Stimulated activated naive CD4-positive, alpha-beta T cell (primary cell): ENCODE measurements around the gene C1QL3.

Source experiments
- DNase-seq, 6 experiments: peaks; one replicate each; lab custom pipeline; 2025; lab: John Stamatoyannopoulos, UW

C1QL3 gene

DNA sequence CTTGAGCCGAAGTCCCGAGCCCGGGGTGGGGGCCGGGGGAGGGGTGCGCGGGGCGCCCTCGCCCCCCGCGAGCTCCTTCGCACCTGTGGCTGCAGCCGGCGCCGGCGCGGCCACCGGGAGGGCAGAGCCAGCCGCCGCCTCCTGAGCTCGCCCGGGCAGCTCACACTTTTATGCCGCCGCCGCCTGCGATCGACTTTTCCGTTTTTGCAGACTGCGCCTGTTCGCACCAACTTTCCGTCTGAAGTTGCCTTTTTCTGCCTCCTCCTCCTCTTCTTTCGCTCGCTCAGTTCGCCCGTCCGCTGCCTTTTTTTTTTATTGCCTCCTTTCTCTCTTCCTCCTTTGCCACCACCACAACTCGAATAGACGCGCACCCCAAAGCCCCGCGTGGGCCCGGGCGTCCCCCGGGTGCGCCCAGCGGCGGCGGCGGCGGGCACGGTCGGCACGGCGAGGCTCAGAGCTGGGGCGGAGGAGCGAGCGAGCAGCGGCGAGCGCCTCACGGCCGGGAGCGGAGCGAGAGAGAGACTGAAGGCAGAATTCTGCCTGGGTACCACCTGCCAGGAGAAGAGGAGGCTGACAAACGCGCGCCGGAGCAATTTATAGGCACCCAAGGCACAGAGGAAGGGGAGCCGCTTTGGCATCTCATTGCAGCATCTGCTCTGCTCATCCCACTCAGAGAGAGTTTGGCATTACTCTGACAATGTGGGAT lies at the start of gene C1QL3:
Gene C1QL3 (minus strand): TSS at position 569 of the 706 bp plus-strand sequence. CDS start 814 bp downstream, outside the sequence.
- DNase-seq = no peak

DNA sequence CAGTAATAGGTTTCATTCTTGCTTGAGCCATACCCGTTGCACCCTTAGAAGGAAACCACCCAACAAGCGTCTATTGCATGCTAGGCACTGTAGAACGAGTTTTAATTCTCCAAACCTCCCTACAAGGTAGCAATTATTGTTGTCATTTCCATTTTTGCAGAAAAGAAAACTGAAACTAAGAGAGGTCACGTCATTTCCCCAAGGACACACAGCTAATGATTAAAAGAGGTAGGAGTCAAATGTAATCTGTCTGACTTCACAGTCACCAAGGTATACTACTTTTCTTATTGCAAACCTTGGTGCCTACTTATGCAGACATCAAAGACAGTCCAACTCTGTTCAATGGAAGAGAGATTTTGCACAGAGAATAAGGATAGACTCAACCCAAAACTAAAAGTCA lies 49.1 kb upstream of the C1QL3 start:
- DNase-seq = no peak

DNA sequence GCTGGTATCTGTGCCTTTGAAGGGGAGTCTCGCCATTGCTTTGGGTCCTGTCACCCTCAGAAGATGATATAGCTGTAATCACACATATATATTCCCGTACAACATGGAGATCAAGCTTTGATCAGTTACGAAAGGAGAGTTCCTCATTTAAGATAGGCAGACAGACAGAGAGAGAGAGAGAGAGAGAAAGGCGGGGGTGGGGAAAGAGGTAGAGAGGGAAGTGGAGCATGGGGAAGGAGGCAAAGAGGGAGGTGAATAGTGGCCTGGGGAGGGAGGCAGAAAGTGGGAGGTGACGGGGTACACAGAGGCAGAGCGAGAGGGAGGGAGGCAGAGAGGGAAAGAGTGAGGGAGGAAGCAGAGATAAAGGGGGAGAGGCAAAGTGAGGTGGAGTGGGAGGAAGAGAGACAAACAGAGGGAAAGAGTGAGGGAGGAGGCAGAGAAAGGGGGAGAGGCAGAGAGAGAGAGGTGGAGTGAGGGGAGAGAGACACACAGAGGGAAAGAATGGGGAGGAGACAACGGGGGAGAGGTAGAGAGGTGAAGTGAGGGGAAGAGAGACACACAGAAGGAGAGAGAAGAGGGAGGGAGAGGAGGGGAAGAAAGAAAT lies 44.6 kb upstream of the C1QL3 start:
- no peak for DNase-seq

DNA sequence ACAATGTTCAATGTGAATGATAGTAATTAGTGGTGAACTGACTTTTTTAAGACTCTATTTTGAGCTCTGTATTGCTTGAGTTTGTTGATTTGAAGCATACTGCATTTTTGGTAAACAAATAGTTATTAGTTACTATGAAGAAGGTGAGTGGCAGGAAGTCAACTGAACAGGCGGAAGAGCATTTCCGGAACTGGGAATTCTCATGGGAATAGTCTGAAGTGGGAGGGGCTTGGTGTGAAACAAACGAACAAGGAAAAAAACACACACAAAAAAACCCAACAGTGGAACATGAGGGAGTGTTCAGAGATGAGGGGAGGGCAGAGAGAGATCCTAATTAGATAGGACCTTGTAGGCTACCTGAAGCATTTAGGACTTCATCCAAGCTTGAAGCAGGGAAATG lies 43.9 kb upstream of the C1QL3 start:
- DNase-seq = no peak

DNA sequence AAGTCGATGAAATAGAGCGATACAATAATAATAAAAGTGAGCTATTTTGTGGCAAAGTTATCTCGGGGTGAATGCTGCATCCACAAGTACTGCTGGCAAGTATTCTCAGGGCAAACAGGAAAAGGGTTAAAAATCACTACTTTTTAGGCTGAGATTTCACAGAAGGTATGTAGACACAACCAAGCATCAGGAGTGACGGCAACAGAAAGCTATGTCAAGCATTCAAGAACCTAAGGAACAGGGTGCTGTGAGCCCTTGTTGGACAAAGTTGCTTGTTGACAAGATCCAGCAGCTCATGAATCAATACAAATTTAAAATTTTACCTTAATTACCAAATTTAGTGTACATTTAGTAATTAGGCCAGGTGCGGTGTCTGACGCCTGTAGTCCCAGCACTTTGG lies 41.2 kb upstream of the C1QL3 start:
- DNase-seq = no peak

DNA sequence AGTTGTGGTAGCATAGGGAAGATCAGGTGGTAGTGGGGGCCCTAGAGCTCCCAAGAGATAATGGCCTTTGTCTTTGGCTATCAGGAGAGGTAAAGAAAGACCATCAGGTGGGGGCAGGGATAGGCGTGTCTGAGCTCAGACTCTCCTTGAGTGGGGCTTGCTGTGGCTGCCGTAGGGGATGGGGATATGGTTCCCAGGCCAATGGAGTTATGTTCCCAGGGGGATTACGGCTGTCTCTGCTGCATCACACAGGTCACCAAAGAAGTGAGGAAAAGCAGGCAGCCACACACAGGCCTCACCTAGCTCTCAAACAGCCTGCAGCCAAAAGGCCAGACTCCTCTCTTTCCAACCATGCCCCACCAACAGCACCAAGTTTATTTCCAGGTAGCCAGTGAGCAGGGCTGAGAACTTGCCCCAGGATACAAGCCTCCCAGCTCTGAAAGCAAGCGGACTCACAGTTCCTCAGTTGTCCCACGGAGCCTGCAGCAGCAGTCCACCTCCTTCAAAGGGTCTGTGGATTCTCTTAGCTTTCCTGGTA lies 37.6 kb upstream of the C1QL3 start:
- DNase-seq = no peak

DNA sequence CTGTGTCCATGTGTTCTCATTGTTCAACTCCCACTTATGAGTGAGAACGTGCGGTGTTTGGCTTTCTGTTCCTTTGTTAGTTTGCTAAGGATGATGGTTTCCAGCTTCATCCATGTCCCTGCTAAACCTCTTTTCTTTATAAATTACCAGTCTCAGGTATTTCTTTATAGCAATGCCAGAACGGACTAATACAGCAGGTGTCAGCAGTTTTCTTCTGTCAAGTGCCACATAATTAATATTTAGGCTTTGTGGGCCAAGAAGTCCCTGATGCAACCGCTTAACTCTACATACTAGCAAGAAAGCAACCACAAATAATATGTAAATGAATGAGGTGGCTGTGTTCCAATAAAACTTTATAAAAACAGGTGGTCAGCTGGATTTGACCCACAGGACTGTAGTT lies 26.3 kb upstream of the C1QL3 start:
- no peak for DNase-seq

DNA sequence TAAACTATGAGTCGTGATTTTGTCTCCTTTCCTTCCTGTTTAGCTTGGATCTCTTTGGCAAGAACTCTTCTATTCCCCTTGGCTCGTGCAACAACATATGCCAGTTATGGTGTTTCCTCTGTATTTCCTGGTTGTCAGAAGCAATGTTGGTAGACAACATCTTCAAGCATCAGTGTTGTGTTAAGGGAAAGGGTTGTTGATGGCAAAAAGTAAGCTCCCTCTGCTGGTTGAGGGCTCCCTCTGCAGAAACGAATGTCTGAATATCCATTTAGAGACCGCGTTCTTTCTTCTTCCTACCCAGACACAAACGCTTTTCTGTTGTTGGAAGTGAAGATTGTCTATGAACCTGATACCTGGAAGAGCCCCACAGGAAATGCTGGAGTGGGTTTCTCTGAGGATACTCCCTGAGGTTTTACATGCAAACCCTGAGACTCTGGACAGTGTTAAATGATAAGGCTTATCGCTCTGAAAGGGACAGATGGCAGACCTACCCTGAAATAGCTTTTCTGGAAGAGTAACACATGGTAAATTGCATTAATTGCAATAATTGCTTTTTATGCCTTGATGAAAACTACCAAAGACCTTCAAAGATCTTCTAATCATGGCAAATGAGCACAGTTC lies 23.5 kb upstream of the C1QL3 start:
- DNase-seq = peak in 1 of 6 experiments; percentile 7

DNA sequence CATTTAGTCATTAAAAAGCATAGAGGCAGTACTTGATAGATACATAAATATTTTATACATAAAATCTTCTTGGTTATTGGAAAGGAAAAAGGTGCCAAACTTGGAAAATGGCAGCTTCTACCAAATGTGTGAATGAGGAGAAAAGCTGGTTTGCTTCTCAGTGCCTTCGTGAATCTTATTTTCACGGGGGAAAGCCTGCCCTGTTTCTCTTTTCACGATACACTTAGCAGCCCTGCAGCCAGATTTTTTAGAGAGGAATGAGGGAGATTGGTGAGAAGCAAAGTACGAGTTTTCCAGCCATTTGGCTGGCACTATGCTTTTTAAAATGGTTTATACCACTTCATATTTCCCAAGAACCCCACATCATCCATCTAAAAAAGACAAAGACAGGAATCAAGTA lies 22.9 kb upstream of the C1QL3 start:
- DNase-seq = no peak

DNA sequence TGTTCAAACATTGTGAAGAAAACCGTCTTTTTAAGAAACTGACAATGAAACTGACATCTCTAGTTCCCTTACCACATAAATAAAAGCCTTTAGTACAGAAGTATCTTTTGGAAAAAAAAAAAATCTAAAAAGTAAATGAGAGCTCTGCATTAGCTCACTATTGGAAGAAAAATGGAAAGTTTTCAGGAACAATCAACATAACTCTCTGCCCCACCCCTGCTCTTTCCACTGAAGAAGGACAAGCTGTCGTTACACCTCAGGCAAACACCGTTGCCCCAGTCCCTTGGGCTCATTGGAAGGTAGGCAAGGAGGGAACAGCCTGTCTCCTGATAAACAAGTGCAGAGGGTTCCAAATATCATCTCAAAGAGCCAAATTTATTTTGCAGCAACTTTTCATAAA lies 22.4 kb upstream of the C1QL3 start:
- no peak for DNase-seq

DNA sequence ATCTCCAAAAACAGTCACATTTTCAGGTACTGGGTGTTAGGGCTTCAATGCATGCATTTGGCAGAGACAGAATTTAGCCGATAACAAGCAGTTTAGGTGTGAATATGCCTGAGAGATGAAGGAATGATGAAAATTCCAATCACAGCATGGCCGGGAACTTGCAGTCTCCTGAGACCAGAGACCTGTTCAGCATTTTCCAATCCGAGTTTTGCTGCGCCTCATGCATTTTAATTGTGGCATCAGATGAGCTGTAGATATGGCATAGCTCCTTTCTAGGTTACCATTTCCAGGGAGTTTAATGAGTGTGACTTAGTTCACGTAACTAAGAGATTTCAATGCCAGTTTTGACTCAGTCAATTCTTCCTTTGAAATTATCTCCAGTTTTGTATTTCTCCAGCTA lies 14.5 kb upstream of the C1QL3 start:
- DNase-seq = no peak

DNA sequence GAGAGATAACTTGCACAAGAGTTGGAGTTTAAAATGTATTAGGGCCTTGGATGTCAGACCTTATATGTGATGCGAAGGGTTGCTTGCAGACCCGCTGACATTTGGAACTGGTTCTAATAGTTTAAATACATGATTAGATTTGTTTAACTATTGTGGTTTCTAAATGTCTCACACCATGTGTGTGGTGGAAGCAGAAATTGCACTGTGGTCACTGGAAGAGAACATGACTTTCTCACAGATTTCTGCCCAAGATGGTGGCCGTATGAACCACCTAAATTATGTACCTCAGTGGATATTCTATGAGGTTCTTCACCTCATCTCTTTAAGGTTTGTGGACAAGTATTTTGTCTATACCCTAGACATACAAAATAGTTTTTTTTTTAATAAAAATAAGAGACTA lies 8.2 kb upstream of the C1QL3 start:
- DNase-seq = no peak

DNA sequence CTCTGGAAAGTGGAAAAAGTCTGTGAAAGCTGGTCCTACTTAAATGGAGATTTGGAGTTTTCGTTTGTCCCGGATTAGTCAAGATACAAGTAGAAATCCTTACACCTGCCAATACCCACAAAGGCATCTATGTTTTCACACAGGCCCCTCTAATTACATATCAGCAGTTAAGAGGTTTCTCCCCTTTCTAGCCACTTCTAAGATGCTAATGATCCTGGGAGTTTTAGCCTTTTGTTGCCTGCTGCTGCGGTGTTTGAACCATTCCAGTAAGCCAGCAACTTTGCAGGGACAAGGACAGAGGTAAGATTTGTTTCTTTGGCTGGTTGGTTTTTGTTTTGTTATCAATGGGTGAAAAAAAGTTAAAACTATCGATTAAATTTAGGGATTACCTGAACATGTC lies 5.8 kb upstream of the C1QL3 start:
- DNase-seq = no peak

DNA sequence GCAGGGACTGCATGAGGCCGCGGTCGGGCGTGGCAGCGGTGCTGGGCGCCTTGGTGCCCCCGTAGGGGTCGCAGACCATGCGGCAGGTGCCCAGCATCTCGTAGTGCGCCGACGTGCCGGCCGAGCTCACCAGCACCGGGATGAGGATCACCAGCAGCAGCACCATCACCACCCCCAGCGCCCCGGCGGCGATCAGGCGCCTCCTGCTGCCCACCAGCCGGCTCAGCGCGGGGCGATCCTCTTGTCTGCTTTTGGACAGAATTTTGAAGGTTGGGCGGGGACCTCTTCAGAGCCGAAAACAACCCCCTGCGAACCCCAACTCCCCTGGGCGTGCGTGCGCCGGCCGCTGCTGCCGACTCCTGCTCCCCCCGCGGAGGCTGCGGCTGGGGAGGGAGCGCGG lies 779 bp downstream of the C1QL3 start:
- peak in 2 of 6 experiments; percentile 2 to 28 for DNase-seq

DNA sequence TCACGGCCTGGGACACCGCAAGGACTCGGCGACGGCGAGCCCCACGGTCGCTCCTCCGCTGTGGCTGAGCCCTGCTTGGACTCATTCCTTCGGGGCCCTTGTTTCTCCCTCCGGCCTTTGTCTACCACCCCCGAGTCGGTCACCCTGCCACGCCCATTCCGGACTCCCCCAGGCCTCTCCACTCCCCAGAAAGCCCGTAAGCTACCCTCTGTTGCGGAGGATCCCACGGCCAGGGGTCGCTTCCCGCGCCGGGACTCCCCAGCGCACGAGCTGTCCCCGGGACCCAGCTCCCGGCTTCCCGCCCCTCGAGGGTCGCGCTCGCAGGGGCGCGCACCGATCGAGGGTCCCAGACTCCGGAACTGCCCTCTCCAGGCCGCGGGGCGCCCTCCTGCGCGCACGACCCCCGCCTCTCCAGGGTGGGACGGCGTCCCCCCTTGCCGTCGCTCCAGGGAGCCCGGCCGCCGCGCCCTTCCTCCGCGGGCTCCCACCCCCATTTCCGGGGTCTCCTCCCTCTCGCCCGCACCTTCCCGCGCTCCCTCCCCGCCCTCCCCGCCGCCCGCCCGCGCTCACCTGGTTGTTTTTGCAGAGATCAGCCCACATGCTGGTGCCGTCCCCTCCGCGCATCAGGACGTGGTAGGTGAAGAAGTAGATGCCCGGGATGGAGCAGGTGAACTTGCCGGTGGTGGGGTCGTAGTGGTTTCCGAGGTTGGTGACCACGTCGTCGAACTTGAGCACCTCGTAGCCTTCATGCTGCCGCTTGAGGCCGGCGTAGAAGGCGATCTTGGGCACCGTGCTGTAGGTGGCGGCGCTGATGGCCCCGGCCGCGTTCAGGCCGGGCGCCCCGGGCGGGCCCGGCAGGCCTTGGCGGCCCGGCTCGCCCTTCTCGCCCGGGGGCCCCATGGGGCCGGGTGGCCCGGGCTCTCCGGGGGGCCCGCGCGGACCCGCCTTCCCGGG lies 1.5 kb downstream of the C1QL3 start:
- peak in 1 of 6 experiments; percentile 28 for DNase-seq

DNA sequence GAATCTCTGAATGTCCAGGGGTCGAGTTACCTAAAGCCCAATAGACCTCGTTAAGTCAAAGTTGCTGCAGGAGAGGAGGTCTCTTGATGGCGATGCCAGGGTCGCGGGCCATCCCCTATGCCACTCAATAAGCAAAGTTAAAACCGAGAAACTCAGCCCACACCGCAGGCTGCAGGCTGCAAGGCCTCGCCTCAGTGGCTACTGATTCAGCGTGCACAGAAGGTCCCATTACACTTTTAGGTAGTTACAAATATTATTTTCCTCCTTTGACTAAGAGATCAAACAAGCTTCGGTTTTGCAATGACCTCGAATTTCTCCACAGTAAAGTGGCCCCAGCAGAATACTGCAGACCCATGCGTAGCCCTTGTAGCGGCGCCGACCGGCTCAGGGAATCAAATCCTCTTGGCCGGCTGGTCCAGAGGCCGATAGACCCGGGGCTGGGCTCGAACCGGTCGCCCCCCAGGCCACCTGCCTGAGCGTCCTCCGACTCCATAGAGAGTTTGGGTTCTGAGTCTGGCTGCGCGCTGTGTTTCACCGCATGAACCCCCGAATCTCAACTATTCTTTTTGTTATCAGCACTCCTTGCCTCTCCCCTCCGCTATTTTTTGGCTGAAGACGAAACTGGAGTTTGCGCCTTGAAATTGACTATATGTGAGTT lies 2.3 kb downstream of the C1QL3 start:
- no peak for DNase-seq

DNA sequence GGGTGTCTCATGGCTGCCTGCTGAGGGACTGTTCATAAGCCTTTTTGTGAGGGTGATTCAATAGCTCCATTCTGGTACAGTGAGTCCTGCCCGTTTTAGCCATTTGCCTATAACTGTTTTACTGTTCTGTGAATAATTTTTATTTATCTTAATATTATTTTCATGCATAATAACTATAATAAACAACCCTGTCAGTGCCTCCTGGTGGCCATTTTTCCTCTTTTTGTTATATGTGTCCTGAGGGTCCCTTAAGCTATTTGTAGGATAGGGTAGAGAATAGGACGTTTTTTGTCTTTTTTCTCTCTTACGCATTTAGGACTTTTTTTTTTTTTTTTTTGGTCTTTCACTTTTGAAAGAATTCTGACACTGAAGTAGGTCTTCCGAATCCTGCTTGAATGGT lies 2.9 kb downstream of the C1QL3 start:
- no peak for DNase-seq

DNA sequence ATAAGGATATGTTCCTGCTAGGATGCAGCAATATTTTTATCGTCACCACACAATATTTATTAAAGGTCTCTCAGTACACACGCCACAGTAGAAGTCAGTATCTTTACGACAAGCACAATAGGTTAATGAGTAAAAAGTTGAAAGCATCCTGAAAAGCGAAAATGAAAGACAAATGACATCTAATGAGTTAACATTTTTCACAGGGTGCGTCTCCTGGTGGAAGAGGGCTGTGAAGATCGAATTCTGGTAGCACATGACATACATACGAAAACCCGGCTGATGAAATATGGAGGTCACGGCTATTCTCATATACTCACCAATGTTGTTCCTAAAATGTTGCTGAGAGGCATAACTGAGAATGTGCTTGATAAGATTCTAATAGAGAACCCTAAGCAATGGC lies 10.8 kb downstream of the C1QL3 start:
- no peak for DNase-seq

DNA sequence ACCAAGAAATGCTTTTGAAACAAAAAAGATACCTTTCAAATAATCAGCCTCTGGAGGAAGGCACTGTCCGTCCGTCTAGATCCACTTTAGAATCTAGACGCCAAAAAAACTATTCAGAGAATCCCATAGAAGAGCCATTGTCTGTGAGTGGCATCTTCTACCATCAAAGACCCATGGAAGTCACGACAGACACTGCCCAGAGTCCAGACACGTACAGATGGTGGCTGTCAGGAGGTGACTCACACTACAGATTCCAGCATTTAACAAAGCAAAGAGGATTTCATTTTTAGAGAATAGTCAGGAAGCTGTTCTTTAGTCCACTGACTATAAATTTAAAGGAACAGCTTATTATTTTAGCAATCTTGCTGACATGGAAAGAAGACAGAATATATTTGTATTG lies 11.7 kb downstream of the C1QL3 start:
- no peak for DNase-seq

DNA sequence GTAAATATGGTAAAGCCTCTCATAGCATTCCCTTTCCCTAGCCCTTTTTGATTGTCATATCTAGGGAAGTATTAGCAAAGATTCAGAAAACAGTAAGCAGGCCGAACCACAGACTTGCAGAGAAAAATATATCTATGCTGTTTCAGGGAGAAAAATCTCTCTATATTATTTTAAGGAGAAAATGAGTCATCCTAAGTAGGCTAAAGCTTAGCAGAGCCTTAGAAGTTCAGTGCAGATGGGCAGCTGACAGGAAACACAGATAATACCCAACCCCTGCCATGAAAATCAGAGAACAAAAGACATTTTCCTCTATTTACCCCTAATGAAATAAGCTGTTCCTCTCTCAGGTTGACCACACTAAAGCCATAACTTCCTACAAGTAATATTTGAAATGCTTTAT lies 16.5 kb downstream of the C1QL3 start:
- DNase-seq = no peak

DNA sequence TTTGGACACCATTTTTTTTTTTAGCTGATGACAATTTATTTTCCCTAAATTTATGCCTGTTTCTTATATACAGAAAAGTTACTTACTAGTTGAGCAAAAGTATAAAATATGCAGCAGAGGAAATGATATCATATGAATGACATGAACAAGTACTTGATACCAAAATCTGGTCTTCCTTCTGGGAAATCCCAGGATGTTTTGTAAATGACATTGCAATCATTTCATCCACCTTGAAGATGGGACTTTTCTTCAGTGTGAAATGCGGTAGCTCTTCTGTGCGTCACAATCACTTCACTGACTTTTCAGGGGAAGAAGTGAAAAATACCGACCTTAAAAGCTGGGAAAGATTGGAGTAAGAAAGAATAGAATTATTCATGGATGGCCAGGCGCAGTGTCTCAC lies 23.8 kb downstream of the C1QL3 start:
- DNase-seq = no peak
